ENCODE data around the gene CCDC192.
"Not testable (repeated sequence)": the region's sequence is repeated elsewhere in the genome, so short reads cannot be mapped to it uniquely, and the experiment has no call there.

The CCDC192 gene

DNA sequence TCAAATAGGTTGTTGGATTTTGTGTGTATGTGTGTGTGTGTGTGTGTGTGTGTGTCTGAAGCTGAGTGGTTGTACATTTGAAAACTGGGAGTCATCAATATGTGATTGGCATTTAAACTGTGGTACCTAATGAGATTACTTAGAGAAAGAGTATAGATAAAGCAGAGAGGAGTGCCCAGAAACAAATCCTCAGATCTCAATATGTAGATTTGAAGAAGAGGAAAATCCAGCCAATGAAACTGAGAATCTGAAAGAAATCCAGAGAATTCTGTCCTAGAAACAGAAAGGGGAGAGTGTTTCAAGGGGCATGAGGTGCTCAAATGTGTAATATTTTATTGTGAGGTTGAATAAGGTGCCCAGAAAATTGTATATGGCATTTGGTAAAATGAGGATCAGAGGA lies 66.2 kb downstream of the CCDC192 start:
- DNase-seq: no peak

DNA sequence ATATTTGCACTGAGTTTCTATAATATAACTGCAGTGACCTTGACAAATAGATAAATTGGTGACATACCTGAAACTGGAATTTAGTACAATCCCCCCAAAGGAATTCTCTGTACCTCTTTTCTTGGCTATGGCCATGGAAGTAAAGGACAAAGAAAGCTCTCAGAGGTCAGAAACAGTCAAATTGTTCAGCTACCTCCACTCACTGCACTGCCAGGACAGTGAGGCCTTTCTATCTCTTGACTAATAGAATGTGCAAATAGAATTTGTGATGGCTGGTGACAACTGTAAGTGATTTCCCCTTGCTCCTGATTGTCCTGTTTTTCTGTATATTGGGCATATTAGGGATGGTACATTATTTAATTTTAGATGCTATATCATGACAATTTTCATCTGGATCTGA lies 67.1 kb downstream of the CCDC192 start:
- no peak for DNase-seq

DNA sequence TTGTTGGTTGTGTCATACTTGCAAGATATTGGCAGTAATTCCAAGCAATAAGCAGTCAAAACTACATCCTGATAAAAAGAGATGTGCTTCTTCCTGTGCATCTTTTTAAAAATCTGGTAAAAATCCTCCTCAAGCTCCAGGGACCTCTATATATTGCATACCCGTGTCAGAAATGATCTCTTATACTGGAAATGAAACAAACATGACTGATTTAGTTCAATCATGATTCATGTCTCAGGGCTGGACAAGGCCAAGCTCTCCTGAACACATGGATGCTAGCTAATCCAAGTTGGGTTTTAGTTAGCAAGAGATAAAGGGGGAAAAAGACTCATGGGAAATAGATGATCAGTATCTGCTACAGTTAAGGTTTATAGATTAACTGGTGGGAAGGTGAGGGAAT lies 69.3 kb downstream of the CCDC192 start:
- no peak for DNase-seq

DNA sequence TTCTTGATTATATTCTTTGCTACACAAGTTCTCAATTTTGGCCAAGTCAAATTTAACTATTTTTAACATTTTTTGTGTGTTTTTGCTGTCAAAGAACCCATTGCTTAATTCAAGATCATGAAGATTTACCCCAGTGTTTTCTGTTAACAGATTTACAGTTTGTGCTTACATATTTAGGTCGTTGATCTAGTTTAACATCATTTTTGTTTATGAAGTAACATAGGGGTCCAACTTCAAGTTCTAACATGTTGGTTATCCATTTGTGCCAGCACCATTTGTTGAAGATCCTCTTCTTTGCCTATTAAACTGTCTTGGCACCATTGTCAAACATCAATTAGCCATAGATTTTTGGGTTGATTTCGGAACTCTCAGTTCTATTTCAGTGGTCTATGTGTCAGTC lies 71.0 kb downstream of the CCDC192 start:
- no peak for DNase-seq

DNA sequence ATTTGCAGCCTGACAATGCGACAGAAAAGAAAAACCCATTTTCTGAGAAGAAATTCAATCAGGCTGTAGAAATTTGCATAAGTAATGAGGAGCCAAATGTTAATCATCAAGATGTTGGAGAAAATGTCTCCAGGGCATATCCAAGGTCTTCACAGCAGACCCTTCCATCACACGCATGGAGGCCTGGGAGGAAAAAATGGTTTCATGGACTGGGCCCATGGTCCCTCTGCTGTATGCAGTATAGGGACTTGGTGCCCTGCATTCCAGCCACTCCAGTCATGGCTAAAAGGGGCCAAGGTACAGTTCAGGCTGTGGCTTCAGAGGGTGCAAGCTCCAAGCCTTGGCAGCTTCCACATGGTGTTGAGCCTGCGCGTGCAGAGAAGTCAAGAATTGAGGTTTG lies 73.3 kb downstream of the CCDC192 start:
- no peak for DNase-seq

DNA sequence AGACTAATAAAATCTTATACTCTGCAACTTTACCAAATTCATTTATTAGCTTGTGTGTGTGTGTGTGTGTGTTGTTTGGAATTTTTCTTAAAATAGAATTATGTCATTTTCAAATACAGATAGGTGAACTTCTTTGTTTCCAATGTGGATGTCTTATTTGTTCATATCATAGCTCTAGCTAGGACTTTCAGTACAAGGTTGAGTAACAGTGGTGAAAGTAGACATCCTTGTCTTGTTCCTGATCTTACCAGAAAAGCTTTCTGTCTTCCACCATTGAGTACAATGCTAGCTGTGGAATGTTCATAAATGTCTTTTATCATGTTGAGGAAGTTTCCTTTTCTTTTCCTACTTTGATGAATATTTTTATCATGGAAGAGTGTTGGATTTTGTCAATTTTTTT lies 74.8 kb downstream of the CCDC192 start:
- no peak for DNase-seq

DNA sequence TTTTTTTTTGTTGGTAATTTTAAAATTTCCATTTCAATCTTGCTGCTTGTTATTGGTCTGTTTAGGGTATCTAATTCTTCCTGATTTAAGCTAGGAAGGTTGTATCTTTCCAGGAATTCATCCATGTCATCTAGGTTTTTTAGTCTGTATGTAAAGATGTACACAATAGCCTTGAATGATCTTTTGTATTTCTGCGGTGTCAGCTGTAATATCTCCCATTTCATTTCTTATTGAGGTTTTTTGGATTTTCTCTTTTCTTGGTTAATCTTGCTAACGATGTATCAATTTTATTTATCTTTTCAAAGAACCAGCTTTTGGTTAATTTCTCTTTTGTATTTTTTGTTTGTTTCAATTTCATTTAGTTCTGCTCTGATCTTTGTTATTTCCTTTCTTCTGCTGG lies 79.3 kb downstream of the CCDC192 start:
- DNase-seq: not testable (repeated sequence)

DNA sequence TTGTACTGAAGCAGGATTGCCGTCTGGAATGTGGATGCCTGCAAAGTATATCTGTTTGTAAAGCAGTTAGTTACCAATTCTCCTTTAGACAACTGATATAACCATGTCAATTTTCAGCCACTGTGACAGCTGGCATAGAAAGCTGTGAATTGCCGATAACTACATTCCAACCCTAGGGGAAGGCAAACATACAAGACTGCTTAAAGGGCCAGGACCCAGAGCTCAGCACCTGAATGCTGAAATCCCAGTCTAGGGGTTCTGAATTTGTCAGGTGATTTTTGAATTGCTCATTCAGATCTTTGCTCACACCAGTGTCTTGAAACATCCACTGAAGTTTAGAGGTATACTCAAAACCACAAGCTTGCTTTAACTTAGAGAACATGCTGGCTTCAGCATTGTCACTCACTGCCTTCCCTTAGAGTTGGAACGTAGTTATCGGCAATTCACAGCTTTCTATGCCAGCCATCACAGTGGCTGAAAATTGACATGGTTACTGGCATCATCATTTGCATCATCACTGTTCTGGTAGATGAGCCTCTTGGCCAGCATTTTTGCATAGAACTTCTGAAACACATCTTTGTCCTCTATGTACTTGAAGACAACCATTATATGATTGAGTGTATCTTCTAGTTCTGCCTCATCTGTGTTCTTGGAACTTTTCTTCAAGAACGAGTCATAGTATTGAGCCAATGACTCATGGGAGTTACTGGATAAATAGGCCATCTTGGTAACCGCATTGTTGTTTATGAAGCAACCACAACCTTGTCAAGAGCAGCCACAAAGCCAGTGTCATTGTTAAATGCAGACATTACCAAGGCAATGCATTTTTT lies 82.1 kb downstream of the CCDC192 start:
- DNase-seq: no peak

DNA sequence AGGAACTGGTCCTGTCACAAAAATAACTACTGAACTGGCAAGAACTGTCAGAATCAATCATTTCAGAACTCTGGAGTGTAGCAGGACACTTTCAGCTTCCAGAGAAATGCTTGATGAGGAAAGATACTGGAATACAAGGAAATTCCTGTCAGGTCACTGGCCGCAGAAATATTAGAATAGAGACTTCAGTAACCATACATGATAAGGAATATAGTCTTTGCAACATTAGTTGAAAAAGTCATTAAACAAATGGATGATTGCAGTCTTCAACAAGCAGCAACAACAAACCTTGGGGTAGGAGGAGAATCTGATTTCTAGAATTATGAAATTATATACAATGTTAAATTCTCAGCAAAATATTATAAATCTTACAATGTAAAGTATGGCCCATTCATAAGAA lies 88.2 kb downstream of the CCDC192 start:
- no peak for DNase-seq

DNA sequence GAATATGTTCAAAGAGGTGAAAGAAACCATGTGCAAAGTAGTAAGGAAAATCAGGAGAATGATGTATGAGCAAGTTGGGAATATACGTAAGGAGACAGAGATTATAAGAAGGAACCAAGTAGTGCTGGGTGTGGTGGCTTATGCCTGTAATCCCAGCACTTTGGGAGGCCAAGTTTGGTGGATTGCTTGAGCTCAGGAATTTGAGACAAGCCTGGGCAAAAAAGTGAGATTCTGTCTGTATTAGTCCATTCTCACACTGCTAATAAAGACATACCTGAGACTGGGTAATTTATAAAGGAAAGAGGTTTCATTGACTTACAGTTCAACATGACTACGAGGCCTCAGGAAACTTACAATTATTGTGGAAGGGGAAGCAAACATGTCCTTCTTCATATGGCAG lies 88.7 kb downstream of the CCDC192 start:
- DNase-seq: not testable (repeated sequence)

DNA sequence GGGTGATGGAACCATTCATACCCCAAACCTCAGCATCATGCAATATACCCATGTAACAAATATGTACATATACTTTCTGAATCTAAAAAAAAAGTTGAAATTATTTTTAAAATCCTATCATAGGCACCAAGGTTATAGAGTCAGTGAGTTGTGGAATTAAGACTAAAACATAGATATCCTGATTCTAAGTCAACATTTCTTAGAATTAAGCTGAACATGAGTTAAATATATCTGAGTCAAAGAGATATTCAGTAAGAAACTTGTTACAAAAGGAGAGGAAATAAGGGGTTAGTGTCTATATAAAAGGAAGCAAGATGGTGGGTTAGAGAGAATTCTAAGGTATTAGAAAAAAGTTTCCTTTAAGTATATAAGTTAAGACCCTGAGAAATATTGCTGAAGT lies 89.9 kb downstream of the CCDC192 start:
- no peak for DNase-seq

DNA sequence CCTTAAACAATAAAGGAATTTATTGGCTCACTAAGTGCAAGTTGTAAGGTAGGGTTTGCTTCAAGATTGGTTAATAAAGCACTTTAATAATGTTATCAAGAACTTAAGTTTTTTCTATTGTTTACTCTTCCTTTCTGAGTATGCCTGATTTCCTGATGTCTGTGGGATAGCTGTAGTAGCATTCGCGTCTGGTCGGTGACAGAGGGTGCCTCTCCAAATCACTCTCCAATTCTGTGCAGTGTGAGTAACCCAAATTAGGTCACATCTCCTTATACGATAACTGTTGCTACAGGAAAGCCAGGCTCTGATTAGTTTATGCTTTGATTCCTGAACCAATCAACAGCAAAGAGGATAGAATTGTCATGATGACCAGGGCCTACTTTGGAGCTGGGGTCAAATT lies 90.7 kb downstream of the CCDC192 start:
- no peak for DNase-seq

DNA sequence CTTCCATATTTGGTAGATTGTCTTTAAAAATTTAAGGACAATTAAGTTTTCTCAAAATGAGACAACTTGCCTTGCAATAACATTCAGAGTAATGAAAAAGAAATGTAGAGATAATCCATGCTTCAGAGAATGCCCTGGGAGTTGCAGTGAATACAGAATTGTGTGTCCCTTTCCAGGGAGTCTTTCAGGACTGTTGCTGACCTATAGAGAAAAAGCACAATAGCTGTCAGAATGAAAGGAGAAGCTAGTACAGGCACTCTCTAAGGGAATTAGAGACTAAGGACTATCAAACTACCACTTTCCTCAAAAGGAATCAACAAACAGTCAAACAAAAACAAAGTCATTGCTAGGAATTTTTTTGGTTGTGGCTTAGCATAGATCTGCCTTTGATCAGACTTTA lies 93.0 kb downstream of the CCDC192 start:
- DNase-seq: no peak

DNA sequence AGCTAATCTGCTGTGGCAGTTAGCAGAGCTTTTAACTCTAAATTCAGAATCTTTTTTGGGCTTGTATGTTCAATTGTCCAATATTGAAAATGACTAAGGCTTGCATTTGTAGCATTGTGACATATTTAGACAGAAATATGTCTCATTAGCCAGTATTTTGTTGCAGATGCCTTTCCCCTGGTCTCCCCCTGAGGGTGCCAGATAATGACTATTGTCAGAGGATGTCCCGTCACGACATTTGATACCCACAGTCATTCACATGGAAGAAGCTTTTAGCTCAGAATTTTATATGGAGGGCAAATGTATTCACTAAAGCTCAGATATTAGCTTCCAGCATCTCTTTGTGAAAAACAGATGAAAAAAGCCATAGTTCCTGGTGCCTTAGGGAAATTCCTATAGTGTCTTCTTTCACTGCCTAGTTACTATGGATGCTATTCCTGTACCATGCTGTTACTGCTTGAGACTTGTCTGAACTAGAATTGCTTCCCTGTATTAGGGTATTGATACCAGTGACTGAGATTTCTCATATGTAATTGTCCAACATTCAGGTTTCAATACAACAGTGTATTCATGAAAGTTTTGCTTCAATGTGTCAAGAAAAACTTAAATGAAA lies 96.2 kb downstream of the CCDC192 start:
- DNase-seq: no peak

DNA sequence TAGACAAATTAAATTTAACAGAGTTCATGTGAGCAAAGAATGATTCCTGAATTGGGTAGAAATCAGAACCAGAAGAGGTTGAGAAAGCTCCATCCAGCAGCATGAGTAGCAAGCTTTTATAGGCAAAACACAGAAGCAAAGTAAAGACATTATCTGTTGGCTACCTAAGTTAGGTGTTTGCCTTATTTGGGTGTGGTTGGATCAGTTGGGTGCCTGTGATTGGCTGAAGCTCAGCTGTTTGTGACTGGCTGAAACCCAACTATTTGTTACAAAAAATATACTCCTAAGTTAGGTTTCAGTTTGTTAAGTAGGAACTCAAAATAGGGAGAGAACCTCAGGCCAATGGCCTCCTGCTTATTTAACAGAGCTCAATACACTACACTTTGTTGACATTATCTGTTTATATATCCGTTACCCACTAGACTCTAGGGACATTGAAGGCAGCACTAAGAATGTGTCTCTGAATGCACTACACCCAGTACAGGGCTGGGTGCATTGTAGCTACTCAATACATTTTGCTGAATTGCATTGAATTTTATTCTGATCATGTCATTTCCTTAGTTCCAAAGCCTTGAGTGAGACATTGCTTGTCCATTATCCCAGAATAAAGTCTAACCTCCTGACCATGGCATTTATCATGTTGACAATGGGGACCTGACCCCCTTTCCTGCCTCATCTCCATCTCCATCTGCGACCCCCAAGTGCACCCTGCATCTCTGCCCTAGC lies 98.7 kb downstream of the CCDC192 start:
- DNase-seq: no peak

DNA sequence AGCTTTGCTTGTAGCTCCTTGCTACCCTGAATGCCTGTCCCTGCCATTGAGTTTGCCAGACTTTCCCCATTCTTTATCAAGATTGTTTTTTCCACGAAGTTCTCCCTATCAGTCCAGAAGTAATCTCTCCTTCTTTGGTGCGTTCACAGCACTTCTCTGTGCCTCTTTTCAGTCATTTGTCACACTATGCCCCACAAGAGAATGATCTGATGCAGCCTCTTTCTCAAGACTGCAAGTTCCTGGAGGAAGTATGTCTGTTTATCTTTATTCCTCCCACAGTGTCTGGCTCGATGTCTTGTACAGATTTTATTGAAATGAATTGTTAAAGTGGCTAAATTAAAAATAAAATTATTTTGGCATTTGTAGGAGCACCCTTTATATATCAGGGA lies 99.3 kb downstream of the CCDC192 start:
- DNase-seq: no peak

DNA sequence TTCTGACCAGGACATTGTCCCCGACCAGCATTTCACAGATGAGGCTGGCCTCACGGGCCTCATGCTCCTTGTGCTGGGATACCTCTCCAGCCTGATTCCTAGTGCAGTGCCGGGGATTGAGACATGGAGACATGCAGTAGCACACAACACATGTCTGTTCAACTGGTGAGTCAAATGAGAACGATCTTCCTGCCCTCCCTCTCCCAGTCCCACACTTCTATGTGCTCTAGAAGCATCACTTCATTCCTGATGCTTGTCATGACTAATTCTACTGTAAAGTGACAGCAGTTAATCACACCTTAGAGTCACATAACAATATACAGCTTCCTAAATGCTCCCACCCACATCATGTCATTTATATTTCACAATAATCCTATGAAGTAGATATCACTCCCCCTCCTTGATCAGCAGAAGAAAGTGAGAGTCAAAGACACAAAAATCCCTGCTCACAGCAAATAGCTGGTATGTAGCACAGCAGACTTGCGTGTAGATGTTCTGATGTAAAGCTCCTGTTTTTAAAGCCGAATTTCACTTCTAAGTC lies 101.8 kb downstream of the CCDC192 start:
- DNase-seq: no peak

DNA sequence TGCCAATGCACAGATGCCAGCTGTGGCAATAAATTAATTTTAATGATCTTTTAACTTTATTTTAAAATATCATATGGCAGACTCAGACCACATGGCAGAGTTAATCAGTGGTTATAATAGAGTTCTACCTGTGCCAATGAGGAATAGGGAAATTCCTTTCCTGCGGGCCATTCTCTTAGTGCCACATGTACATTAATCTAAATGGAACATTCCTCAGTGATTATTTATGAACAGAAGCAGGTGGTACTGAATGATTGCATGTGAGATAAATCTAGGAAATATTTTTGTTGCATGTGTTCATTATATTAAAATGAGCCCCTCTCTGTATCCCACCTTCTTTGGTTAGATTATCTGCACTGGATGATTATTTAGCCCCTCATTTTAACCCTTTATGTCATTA lies 102.3 kb downstream of the CCDC192 start:
- no peak for DNase-seq

DNA sequence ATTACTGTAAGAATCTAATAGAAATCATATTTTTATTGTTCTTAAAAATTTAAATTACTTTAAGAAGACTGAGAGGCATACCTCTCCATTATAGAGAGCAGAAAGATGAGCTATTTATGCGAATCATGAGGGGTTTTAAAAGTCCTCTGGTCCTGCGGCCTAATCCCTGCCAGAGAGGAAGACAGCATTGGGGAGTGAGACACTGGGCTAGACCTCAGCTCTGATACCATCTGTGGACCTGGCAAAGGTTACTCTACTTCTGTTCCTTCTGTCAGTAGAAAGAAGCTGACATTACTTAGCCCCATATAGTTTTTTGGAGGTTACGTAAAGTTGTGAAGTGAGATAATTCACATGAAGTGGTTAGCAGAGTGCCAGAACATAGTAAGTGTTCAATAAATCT lies 103.6 kb downstream of the CCDC192 start:
- DNase-seq: no peak

DNA sequence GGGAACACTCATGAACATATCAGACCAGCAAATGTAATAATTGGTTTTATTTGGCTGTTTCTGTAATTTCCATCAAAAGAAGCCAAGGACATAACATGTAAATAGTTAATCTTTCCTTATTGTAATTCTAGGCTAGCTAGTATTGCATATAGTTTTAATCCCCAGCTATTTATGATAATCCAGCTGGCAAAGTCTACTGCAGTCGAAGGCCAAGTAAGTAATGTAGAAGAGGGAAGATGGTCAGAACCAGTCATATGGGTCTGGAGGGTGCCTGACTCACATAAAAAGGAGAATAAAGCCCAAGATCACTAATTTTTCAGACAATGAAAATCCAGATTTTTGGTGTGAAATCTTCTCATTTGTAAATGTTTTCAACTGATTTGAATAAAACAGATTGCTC lies 106.3 kb downstream of the CCDC192 start:
- DNase-seq: no peak

DNA sequence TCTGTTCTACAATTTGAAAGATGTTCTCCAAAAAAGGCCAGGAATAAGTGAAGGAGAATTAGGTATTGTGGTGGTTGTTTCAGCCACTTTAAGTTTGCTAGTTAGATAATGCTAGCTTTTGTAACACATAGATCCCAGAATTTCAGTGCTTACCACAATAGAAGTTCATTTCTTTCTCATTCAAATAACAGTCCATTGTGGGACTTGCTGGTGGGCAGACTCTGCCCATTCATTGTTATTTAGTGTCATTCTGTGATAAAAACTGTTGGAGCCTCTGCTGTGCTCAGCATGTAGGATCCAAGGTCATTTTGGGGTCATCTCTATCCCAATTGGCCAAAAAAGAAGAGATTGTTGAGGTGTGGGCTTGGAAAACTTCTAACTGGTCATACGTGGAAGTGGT lies 106.8 kb downstream of the CCDC192 start:
- no peak for DNase-seq

DNA sequence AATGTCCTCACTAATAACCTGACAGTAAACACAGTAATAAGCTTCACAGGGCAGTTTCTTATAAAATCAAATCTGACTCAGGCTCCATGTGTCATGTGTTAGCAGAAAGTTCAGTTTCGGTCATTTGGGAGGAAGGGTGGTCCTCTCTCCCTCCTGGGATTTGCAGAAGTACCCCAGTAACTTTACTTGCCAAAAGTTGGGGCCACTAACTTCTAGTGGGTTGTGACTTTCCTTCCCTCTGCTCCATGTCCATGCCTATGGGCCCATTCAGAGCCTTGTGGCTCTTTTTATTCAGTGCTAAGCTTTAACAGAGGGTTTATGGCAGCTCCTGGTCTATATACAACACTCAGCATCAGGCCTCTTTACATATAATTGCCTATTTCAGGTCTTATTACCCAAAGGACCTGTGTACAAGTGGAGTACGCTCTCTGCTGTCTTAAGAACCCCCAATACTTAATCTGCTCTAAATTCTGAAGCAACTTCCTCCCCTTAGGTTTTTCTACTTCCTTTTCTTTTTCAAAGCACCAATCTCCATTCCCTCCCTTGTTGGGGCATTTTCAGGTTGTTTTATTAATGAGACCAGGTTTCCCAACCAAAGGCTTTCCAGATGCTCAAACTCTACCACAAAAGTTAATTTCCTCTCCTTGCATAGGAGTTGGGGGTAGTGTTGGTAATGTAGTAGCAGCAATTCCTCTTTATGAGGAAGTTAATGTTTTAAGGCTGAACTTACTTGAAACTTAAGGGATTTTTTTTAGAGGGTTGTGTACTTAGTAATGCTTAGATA lies 107.7 kb downstream of the CCDC192 start:
- DNase-seq: peak; percentile 7

DNA sequence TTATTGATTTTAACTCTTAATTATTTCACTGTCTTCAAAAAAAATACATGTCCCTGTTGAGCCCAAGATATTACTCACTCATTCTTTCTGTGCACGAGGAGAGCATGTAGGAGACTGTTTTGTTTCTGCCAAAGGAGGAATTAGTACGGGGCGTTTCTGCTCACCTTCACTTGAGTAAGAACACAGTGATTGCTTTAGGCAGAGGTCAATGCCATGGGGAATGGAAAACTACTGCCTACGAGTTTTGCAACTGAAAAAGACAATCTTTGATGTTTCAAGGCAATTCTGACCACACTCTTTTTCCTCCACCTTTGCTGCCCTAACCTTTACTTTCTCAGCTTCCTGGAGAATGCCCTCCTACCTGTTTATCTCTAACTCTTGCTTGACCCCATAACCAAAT lies 109.4 kb downstream of the CCDC192 start:
- no peak for DNase-seq
